Measurements from ENCODE around the gene CDS2.
A peak's percentile ranks its signal among the peaks of the same experiment; 100 is the strongest.
"Not testable (repeated sequence)": the region's sequence is repeated elsewhere in the genome, so short reads cannot be mapped to it uniquely, and the experiment has no call there.

CDS2 gene

DNA sequence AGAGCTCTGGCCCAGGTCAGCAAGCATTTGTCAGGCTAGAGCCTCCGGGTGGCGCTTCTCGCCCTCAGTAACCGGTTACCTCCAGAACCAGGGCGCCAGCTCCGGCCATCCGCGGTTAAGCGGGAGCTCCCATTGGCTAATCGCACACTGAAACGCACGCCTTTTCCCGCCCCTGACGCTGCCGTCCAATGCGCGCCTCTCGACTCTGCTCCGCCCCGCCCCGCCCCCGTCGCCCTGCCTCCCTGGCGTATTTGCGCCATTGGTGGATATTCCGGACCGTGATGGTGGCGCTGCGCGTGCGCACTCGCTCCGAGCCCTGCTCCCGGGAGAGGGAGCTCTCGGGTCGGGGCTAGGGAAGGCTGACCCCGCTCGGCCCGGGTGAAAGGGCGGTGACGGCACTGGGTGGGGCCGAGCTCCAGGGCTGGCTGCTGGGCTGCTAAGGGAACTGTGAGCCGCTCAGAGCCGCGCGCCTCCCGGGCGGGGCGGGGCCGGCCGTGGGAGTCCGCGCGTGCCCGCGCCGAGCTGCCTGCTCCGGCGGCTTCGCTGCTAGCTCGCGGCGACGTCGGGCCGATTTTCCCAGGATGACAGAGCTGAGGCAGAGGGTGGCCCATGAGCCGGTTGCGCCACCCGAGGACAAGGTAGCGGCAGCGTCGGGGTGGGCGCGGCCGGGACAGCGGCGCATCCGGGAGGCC lies at the start of gene CDS2:
TSS of gene CDS2 (plus strand) at position 497 of the 692 bp plus-strand sequence. CDS start at position 582, 85 bp downstream.
- peak; percentile 100 for DNase-seq

DNA sequence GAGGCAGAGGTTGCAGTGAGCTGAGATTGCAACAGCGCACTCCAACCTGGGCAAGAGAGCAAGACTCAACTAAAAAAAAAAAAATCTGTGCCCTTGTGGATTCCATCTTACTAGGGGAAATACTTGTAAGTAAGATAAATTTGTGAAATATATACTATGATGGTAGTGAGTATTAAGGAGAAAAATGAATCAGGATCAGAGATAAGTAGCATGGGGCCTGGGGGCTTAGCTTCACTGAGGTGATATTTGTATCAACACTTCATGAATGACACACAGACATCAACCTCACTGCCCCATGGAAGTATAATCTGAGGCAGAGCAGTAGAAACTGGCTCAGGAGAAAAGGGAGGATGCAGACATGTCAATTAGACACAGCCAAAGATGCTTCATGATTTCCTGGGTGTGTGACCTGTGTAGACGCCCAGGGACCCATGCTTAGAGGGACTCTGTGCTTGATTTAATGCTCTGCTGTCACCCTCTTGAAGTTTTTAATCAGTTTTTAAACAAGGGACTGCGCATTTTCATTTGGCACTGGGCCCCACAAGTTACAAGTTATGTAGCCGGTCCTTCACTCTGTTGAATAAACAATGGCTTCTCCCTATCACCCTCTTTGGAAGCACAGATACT lies 48.9 kb upstream of the CDS2 start:
- peak; percentile 10 for DNase-seq

DNA sequence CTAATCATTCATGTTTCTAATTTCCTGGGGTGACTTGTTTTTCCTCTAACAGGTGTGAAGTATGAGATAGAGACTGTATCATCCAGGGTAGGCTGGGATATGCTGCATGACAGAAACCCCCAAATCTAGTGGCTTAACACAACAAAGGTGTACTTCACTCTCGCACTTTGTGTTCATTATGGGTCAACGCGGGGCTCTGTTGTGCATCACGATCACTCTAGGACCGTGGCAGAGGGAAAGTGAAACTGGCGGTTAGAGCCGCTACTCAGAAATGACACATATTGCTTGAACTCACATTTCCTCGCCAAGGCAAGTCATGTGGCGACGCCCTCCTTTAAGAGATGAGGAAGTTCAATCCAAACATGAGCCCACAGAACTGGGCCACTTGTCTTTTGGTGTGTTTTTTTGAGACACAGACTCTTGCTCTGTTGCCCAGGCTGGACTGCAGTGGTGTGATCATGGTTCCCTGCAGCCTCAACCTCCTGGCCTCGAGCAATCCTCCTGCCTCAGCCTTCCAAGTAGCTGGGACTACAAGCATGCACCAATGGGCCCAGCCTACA lies 48.3 kb upstream of the CDS2 start:
- DNase-seq = peak; percentile 85

DNA sequence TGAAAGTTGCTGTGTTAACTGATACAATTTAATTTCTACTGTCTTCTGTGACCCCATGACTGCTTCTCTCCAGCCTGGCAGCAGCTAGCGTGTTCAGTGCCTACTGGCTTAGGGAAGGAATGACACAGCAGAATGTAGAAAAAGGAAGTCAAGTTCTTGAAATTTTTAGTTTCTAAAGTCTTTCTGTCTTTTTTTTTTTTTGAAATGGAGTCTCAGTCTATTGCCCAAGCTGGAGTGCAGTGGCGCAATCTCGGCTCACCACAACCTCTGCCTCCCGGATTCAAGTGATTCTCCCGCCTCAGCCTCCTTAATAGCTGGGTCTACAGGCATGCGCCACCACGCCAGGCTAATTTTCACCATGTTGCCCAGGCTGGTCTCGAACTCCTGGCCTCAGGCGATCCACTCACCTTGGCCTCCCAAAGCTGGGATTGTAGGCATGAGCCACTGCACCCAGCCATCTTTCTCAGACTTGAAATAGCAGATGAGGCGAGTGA lies 46.4 kb upstream of the CDS2 start:
- peak; percentile 34 for DNase-seq

DNA sequence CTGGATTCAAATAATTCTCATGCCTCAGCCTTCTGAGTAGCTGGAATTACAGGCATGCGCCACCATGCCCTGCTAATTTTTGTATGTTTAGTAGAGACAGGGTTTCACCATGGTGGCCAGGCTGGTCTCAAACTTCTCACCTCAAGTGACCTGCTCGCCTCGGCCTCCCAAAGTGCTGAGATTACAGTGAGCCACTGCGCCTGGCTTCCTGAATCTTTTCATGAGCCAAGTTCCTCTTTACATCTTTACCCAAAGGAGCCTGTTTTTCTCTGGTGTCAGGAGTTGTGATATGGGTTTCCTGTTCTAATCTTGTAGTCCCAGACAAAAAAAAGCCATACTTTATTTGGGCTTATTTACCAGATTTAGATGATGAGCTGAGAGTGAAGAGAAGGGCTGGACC lies 41.4 kb upstream of the CDS2 start:
- DNase-seq = no peak

DNA sequence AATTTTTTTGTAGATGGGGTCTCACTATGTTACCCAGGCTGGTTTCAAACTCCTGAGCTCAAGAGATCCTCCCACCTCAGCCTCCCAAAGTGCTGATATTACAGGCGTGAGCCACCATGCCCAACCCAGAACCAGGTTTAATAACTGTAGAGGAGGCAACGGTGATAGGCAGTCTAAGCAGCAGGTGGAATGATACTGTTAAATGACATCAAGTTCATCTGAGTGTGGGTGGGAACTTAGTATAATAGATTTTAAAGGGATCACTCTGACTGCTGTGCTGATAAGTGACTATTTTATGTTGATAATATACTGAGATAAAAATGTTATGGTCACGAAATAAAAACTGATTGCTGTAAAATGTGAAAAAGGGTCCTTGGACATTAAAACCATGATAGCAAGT lies 38.1 kb upstream of the CDS2 start:
- DNase-seq = no peak

DNA sequence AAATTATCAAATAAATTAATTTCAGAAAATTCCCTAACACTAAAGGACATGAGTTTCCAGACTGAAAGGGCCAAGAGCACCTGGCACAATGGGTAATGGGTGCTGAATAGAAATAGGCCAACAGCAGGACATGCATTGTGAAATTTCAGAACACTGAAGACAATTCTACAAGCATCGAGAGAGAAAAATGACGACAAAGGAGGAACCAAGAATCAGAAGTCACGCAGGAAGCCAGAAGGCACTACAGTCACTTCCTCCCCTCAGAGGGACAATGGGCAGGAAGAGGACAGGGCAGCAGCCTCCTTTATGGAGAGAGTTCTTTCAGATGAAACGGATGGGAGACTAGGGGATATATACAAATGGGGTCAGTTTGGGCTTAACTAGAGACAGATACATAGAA lies 36.6 kb upstream of the CDS2 start:
- no peak for DNase-seq

DNA sequence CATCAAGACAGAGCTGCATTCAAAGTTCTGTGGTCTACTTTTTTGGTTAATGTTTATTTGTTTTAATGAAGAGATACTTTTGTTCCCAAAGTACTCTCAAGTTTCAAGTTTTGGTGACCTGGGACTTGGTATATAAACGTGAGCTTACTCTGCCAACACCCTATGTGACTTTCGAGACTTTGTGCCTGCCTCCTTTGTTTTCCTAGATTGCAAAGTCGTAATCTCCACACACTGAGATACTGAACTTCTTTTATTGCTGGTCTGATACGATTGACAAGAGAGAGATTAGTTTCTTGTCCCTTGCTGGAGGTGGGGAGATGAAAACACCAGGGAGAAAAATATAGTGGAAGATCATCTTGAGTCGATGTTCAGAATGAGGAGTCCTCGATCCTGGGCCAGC lies 34.9 kb upstream of the CDS2 start:
- DNase-seq = no peak

DNA sequence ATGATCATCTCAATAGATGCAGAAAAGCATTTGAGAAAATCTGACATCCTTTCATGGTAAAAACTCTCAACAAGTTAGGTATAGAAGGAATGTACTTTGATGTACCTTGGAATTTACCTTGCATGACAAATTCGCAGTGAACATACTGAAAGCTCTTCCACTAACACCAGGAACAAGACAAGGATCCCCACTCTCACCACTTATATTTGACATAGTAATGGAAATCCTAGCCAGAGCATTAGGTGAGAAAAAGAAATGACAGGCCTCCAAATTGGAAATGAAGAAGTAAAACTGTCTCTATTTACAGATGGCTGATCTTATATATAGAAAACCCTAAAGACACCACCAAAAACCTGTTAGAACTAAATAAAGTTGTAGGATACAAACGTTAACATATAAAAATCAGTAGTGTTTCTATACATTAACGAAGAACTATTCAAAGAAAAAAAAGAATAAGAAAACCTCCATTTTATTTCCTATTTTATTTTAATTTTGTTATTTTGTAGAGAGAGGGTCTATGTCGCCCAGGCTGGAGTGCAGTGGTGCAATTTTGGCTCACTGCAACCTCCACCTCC lies 34.0 kb upstream of the CDS2 start:
- DNase-seq = no peak

DNA sequence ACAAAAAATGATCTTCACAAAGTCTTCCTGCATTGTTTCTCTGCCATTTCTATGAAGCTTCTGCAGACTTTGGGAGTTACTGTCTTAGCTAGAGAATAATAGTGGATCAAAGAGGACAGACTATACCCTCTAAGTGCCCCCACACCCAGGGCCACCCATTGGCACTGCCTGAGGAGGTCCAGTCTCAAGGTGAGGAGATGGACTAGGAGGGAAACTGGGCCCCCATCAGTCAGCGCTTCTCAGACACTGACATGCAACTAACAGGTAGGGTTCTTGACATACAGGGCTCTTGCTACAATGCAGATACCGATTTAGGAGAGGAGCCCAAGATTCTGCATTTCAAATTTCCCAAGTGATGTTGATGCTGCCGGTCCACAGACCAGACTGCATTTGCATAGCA lies 31.4 kb upstream of the CDS2 start:
- no peak for DNase-seq

DNA sequence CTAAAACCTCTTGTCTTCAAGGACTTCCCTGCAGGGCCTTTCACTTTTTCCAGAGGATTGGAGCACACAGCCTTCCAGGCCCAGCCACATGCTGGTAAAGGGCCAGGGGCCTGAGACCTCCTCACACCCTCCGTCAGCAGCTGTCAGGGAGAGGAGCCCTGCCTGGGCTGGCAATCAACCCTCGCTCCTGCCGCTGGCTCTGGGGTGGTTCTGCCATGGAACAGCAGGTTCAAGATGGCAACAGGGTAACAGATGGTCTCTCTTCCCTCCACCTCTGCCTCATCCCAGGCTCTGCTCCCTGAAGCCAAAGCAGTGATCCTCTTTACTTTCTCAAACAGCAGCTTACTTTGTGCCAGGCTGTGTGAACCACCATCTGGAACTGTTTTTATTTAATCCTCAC lies 30.9 kb upstream of the CDS2 start:
- DNase-seq = no peak

DNA sequence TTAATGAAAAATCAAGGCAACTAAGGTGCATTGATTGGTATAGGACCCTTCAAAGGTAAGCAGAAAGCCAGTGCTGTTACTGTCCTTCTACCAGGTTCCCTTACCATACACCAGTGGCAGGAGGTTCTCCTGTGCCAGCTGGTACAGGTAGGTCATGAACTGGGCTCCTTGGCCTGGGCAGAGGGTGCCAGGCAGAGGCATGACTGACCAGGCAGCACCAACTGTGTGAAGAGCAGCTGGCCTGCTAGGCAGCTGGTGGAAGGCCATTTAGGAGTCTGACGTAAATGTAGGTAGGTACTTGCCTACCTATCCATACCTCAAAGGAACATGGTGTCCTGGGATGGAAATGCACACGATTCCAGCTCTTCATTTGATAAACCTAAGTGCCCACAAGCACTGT lies 30.3 kb upstream of the CDS2 start:
- DNase-seq = no peak

DNA sequence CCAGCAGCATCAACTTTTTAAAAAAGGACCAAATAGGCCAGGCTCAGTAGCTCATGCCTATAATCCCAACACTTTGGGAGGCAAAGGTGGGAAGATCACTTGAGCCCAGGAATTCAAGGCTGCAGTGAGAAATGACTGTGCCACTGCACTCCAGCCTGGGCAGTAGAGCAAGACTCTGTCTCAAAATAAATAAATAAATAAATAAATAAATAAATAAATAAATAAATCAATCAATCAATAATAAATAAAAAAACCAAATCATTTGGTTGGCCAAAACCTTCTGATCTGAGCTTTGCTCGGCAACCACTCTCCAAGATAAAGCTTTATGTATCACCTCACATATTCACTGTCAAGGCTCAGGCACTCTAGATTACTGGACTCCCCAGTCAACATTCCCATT lies 27.8 kb upstream of the CDS2 start:
- not testable (repeated sequence) for DNase-seq

DNA sequence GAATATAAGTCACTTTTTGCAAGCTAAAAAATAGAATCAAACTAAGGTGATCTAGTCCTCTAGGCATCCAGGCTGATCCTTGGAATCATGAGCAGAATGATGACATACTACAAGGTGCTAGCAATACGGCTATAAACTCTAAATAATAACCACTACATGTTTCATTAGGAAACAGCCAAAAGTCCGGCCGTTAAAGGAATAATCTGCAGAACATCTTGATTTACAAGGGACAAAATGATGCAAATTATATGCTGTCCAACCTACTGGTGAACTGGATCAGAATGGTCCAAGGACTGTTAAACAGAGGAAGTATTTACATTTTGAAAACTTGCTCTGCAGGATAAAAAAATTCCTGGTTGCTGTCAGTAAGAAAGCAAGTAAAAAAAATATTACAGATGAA lies 26.9 kb upstream of the CDS2 start:
- not testable (repeated sequence) for DNase-seq

DNA sequence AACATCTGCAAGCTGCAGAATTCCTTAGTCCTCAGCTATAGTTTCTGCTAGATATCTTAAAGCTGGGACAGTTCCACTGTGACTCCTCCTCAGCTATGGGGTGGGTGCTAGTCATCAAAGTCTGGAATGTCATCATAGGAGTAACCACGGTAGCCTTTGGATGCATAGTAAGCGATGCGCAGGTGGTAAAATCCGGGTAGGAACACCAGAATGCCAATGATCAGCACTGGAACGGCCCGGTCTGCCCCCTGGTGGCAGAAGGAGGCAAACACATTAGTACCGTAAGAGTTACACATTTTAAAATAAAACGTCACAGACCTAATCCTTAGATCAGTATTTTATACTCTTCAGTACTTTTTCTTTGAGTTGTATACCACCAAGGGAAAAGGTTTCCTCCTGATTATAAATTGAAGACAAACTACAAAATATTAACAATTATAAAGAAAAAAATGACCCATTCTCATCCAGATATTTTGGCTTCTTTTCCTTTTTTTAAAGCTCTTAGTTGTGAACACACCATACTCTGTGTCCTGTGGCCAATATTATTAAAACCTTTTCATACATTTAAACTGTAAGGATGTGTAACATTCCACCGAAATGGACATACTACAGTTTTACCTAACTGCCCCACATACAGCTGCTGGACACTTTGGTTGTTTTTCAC lies 26.0 kb upstream of the CDS2 start:
- peak; percentile 82 for DNase-seq

DNA sequence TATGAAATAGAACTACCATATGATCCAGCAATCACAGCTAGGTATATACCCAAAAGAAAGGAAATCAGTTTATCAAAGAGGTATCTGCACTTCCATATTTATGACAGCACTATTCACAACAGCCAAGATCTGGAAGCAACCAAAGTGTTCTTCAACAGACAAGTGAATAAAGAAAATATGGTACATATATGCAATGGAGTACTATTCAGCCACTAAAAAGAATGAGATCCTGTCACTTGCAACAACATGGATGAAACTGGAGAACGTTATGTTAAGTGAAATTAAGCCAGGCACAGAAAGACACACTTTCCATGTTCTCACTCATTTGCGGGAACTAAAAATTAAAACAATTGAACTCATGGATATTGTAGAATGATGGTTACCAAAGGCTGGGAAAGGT lies 22.3 kb upstream of the CDS2 start:
- DNase-seq = no peak

DNA sequence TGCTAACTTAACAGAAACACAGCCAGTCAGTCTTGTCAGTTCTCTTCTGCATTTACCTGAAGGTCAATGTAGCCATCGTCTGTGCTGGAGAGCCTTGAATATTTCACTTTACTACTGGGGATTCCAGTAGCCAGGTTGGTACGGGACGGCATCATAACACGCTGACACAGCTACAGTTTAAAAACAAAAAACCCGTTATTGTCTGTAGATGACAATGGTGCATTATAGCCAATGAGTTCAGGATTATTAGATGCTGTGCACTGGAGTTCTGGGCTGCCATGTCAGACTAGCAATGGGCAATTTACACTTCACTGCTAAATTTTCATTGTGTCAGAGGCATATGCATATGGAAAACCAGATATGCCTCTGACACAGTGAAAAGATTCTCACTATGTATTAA lies 17.5 kb upstream of the CDS2 start:
- no peak for DNase-seq

DNA sequence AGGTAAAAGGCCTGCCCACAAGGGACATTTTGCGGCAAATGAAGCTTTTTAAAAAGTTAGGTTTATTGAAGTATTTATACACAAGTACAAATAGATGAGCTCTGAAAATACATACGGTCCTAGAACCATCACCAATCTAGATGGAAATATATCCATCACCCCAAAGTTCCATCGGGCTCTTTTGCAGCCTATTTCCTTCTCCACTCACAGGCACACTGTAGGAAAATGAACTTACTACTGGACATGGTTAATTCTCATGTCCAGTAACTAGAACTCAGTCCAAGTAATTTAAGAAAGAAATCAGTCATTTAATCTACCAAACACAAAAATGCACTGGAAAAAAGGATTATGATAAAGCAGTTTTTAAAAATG lies 13.2 kb upstream of the CDS2 start:
- DNase-seq = no peak

DNA sequence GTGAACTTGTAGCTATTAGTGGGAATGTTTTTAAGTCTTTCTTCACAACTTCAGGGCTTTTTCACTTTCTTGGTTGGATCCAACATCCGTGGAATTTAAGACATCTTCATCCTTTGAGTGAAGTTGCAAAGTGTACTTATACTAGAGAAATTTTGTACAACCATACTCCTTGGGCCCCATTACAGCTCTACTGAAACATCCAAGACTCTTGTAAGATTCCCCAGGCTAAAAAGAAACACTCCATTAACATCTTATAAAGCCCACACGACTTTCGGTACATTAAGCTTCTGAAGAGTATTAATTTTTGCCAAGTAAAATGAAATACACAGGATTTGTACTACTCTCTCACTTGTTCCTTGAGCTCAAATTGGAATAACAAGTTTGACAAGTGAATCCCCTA lies 12.4 kb upstream of the CDS2 start:
- DNase-seq = no peak

DNA sequence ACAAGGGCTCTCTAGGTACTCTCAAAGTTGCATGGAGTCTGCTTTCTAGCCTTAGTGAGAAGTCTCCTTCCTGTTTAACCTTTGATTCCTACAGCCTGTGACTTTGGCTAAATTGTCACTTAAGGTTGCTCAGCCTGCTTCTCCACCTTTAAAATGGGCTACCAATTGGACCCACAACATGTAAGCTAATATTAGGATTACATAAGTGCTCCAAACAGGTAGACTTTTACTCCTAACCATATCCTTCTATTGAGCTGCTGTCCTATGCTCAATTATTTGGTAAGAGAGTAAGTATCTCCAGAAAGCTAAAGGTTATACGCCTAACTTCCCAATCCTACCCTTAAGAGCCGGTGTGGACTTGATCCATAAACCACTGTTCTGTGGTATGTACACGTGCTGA lies 9.9 kb upstream of the CDS2 start:
- DNase-seq = no peak

DNA sequence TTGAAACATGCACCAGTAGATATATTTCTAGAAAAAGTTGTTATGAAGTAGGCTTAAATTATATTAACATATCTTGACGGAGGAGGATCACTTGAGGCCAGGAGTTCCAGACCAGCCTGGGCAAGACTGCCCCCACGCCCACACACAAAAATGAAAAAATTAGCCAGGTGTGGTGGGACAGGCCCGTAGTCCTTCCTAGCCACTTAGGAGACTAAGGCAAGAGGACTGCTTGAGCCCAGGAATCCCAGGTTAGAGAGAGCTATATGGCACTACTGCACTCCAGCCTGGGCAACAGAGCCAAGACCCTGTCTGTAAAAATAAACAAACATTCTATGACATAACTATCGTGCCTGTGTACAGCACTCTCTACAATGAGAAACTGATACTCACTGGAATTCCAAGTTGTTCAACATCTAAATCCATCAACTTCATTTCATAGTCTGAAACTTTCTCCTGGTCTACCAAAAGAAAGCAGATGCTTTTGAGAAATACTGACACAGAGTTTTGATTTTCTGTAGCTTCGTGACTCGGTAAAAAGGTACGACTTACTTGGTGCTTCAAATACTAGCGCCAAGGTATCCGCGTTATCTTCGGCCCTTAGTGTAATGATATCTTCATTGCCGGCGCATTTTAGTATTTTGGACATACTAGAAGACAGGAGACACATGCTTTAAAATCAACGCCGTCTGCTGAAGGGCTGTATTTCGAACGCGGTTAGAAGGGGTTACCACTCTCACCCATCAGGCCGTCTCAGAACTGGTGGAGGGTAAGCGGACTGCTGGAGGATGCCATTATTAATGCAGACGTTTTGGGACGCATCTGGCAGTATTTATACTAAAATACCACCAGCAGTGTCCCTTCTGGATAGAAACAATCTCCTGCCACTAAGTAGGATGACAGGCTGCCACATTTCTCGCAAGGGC lies 8.3 kb upstream of the CDS2 start:
- peak; percentile 28 for DNase-seq

DNA sequence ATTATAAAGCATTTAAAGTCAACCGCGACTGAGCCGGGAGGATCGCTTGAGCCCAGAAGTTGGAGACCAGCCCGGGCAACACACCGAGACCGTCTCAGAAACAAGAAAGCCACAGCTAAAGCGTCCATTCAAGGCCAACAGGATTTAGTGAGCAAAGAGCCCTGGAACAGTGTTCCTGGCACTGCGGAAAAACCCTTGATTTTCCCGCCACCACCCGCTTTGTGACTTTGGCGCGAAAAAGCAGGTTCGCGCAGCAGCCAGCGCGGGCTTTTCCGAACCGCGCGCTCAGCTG lies 7.7 kb upstream of the CDS2 start:
- DNase-seq = no peak

Measured in stimulated activated CD4-positive, alpha-beta T cell treated with anti-CD3 and anti-CD28 coated beads, Interleukin-15, amount 100 ng/mL, for 24 hours (primary cell).